SU-DHL-6 (cell line): ENCODE measurements around the gene EPB41L4B.

Experiments
- H2AFZ ChIP-seq: fragments of 200-600 bp; sonication (generic); 2 replicates; pipeline ENCODE4 v1.6.1; 2014; ENCODE audit warnings: low read depth, mild to moderate bottlenecking, moderate library complexity, mixed read lengths, antibody characterized with exemption, low read length; ENCODE audit not compliant: severe bottlenecking
- H3F3A ChIP-seq: fragments of 200-600 bp; shearing (Covaris generic); 2 replicates; pipeline ENCODE4 v1.6.0; 2016; ENCODE audit warnings: antibody characterized with exemption, mild to moderate bottlenecking; ENCODE audit not compliant: insufficient read depth
- H3K27ac ChIP-seq: fragments of 200-600 bp; sonication (generic); 2 replicates; pipeline ENCODE4 v1.5.1; 2016; ENCODE audit warnings: low read depth, mild to moderate bottlenecking, low read length, moderate library complexity, mixed read lengths
- H3K27me3 ChIP-seq: fragments of 200-600 bp; sonication (generic), shearing (Covaris generic); 2 replicates; pipeline ENCODE4 v1.6.0; 2014; ENCODE audit warnings: mild to moderate bottlenecking, low read length
- H3K36me3 ChIP-seq: fragments of 200-600 bp; sonication (generic); 2 replicates; pipeline ENCODE4 v1.6.1; 2014; ENCODE audit warnings: mild to moderate bottlenecking, low read length, mixed read lengths
- H3K4me2 ChIP-seq: fragments of 300-600, 200-600 bp; shearing (Covaris generic), sonication (generic); 2 replicates; pipeline ENCODE4 v1.6.0; 2014; ENCODE audit warnings: low read length, low read depth, mild to moderate bottlenecking; ENCODE audit not compliant: poor library complexity, severe bottlenecking
- H3K4me3 ChIP-seq: fragments of 200-600 bp; sonication (generic); 2 replicates; pipeline ENCODE4 v1.5.1; 2014; ENCODE audit warnings: antibody characterized with exemption, low read length, mild to moderate bottlenecking, mixed read lengths; ENCODE audit not compliant: insufficient read depth, poor library complexity, severe bottlenecking
- H3K79me2 ChIP-seq: fragments of 200-600 bp; sonication (generic); 2 replicates; pipeline ENCODE4 v1.6.1; 2014; ENCODE audit warnings: mild to moderate bottlenecking, low read length, moderate library complexity; ENCODE audit not compliant: insufficient read depth
- H3K9ac ChIP-seq: fragments of 200-600 bp; sonication (generic); 2 replicates; pipeline ENCODE4 v1.7.0; 2014; ENCODE audit warnings: mild to moderate bottlenecking, low read length
- H3K9me2 ChIP-seq: fragments of 200-600 bp; sonication (generic); replicated peaks from 2 replicates; pipeline ENCODE4 v1.6.1; 2014; ENCODE audit warnings: low read length; ENCODE audit not compliant: insufficient read depth
- H3K9me3 ChIP-seq: fragments of 200-600 bp; sonication (generic); 2 replicates; pipeline ENCODE4 v1.6.1; 2014; ENCODE audit warnings: low read length, mixed read lengths; ENCODE audit not compliant: insufficient read depth
- H4K20me1 ChIP-seq: fragments of 200-600 bp; sonication (generic); 2 replicates; pipeline ENCODE4 v1.6.1; 2014; ENCODE audit warnings: low read depth, mild to moderate bottlenecking, antibody characterized with exemption, low read length, moderate library complexity, mixed read lengths
- EZH2phosphoT487 ChIP-seq: fragments of 200-600 bp; sonication (generic), shearing (Covaris generic); conservative IDR thresholded peaks from 2 replicates; pipeline ENCODE4 v1.6.1; 2018; ENCODE audit warnings: mild to moderate bottlenecking, antibody characterized with exemption, low read length, moderate library complexity, mixed read lengths
- TF ChIP-seq, protein P1 (sequence below): fragments of 200-600 bp; sonication (generic); IDR thresholded peaks from one replicate; pipeline ENCODE4 v1.5.1; 2017; ENCODE audit warnings: antibody characterized with exemption, mild to moderate bottlenecking, low read length, moderate library complexity; ENCODE audit not compliant: insufficient read depth, poor library complexity, severe bottlenecking

The EPB41L4B gene

DNA sequence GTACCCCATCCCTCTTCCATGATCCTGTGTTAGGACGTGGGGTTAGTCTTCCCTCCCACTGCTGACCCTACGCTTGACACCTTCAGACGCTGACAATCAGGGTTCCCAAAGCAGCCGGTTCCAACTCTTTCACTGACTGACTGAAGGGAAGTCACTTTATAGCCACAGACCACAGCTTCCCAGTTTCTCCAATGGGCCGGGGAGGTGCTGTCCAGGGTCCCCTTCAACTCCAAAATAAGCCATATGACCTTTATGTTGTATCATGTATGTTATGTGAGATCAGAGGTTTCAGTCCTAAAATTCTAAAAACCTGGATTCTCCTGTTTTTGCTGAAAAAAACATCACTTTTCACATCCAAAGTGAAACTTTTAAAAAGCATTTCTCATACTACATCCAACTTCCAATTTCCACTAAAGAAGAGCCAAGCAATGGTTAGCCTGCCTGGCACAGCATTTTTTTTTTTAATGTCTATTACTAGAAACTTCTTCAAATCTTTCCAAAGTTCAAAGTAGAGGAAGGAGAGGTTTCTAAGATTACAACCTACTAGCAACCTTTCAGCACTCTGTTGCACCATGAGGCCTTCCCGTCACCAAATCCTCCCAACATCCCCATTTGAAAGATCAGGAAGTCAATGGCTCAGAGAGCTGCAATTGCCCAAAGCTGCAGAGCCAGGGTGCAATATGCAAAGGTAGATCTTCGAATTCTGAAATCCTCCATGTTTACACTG, 5.2 kb downstream of the EPB41L4B start:
- Histone ChIP-seq H3K4me3 (no peak overlapping the region), H4K20me1 (no peaks in the 10 kb centered on the region), H2AFZ (no peak overlapping the region), H3K9me2 (no peaks in the 10 kb centered on the region), H3K9me3 (no peaks in the 10 kb centered on the region), H3K4me2 (no peak overlapping the region), H3K27me3 (no peaks in the 10 kb centered on the region), H3F3A (no peaks in the 10 kb centered on the region), H3K79me2 (no peaks in the 10 kb centered on the region), H3K9ac (no peak overlapping the region), H3K27ac (no peak overlapping the region), H3K36me3 (no peaks in the 10 kb centered on the region)
- TF ChIP-seq, protein P1, sequence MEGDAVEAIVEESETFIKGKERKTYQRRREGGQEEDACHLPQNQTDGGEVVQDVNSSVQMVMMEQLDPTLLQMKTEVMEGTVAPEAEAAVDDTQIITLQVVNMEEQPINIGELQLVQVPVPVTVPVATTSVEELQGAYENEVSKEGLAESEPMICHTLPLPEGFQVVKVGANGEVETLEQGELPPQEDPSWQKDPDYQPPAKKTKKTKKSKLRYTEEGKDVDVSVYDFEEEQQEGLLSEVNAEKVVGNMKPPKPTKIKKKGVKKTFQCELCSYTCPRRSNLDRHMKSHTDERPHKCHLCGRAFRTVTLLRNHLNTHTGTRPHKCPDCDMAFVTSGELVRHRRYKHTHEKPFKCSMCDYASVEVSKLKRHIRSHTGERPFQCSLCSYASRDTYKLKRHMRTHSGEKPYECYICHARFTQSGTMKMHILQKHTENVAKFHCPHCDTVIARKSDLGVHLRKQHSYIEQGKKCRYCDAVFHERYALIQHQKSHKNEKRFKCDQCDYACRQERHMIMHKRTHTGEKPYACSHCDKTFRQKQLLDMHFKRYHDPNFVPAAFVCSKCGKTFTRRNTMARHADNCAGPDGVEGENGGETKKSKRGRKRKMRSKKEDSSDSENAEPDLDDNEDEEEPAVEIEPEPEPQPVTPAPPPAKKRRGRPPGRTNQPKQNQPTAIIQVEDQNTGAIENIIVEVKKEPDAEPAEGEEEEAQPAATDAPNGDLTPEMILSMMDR = no peak
- no peak for TF ChIP-seq EZH2phosphoT487

DNA sequence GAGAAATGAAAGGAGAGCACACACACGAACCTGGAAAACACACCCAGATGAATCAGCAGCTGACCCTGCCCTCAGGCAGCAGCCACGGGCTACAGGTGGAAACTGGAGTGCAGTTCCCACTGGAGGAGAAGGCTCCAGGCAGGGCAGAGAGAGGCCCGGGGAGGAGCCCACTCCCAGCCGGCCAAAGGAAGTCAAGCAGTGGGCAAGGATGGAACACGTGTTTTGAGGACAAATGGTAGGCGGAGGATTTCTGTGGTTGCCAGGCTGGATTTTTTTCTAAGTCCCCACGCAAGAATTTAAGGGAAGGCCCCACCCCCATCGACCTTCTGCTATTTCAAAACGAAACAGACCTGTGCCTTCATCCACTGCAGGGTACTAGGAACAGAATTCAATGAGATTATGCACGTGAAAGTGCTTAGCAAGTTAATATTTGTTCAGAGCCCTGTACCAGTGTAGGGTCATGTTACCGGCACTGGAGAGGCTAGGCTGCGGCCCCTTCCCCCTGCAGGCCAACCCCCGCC, 6.8 kb downstream of the EPB41L4B start:
- H3K27ac ChIP-seq = no peak overlapping the region
- no peaks in the 10 kb centered on the region for H3K9me2 ChIP-seq
- H3F3A ChIP-seq = no peaks in the 10 kb centered on the region
- no peaks in the 10 kb centered on the region for H3K9me3 ChIP-seq
- no peaks in the 10 kb centered on the region for H3K27me3 ChIP-seq
- no peak overlapping the region for H3K9ac ChIP-seq
- H2AFZ ChIP-seq = no peak overlapping the region
- no peaks in the 10 kb centered on the region for H4K20me1 ChIP-seq
- no peak overlapping the region for H3K4me2 ChIP-seq
- TF ChIP-seq, protein P1 = no peak
- no peak for TF ChIP-seq EZH2phosphoT487
- no peaks in the 10 kb centered on the region for H3K36me3 ChIP-seq
- no peaks in the 10 kb centered on the region for H3K79me2 ChIP-seq
- no peak overlapping the region for H3K4me3 ChIP-seq

DNA sequence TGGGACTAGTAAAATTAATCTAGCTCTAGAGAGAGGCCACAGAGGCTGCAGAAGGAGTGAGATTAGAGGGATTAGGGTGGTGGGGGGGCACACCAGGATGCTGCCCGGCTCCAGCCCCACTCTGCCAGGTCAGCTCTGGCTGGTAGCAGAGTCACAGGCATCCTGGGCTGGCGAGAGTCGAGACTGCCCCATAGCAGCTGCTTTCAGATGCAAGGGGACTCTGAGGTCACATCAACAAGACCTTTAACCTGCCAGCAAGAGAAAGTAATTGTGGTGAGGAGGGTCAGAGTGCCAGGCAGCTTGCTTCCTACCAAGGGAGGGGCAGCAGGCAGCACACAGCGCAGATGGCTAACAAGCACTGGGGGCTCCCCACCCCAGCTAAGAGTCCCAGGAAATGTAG, 7.5 kb downstream of the EPB41L4B start:
- no peaks in the 10 kb centered on the region for H3K9me3 ChIP-seq
- H3K79me2 ChIP-seq = no peaks in the 10 kb centered on the region
- no peaks in the 10 kb centered on the region for H4K20me1 ChIP-seq
- H3K4me3 ChIP-seq = no peak overlapping the region
- no peak overlapping the region for H3K9ac ChIP-seq
- H3K27ac ChIP-seq = no peak overlapping the region
- no peaks in the 10 kb centered on the region for H3K27me3 ChIP-seq
- H3K4me2 ChIP-seq = no peak overlapping the region
- no peak overlapping the region for H2AFZ ChIP-seq
- no peak for TF ChIP-seq EZH2phosphoT487
- TF ChIP-seq, protein P1 = no peak
- H3K9me2 ChIP-seq = no peaks in the 10 kb centered on the region
- no peaks in the 10 kb centered on the region for H3K36me3 ChIP-seq
- H3F3A ChIP-seq = no peaks in the 10 kb centered on the region
